Astrocyte of the spinal cord (primary cell): ENCODE results near the gene RBM12.

Experiments
- DNase-seq: peaks from one replicate; pipeline ENCODE4 v3.0.0; 2011; ENCODE audit warnings: low read depth, low spot score
- H3K4me3 ChIP-seq: 2 replicates; pipeline ENCODE4 v1.5.1; 2011; ENCODE audit warnings: low read depth, mild to moderate bottlenecking, low read length, moderate library complexity
- in situ Hi-C: cut with HindIII; loops from 2 replicates; pipeline ENCODE4 v1.10.0; 2017; ENCODE audit warnings: low sequenced_read_pairs
- TF ChIP-seq, protein P1 (sequence below): IDR thresholded peaks from 2 replicates; pipeline ENCODE4 v1.5.1; 2012; ENCODE audit warnings: low read depth, mild to moderate bottlenecking, low read length, inconsistent platforms

RBM12 gene

DNA sequence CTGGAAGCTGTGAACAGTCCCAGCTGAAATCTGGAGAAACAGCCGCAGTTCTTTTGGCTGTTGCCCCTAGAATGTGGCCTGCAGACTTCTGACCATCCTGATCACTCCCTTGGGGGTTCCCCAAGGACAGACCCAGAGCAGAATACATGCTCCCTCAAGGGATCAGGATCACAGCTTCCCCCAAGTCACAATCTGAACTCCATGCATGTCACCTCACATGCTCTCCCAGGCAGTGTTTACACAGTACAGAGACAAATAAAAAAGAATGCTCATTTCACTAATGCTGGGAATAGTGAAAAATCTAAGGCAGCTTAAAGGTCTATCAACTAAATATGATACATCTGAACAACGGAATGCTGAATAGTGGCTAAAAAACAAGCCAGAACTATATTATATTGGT, 28.6 kb downstream of the RBM12 start:
- TF ChIP-seq, protein P1, sequence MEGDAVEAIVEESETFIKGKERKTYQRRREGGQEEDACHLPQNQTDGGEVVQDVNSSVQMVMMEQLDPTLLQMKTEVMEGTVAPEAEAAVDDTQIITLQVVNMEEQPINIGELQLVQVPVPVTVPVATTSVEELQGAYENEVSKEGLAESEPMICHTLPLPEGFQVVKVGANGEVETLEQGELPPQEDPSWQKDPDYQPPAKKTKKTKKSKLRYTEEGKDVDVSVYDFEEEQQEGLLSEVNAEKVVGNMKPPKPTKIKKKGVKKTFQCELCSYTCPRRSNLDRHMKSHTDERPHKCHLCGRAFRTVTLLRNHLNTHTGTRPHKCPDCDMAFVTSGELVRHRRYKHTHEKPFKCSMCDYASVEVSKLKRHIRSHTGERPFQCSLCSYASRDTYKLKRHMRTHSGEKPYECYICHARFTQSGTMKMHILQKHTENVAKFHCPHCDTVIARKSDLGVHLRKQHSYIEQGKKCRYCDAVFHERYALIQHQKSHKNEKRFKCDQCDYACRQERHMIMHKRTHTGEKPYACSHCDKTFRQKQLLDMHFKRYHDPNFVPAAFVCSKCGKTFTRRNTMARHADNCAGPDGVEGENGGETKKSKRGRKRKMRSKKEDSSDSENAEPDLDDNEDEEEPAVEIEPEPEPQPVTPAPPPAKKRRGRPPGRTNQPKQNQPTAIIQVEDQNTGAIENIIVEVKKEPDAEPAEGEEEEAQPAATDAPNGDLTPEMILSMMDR: no peak
- no peak for DNase-seq
- H3K4me3 ChIP-seq: no peak overlapping the region
- in situ Hi-C loops: no loop called here

DNA sequence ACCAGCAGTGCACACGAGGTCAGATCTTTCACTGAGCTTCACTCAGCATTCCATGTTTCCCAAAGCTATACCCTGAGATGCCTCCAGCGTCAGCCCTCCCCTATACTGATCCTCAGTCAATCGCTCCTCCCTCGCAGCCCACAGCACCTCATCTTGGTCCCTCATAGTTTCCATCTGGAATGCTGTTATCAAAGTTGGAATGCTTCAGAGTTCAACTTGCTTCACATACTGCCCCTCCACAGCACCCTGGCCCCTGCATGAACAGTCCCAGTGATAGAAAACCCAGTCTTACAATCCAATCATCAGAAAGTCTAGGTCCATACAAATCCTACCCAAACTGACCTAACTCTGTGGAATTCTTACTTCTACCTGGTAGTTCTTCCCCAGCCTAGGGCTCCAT, 29.0 kb downstream of the RBM12 start:
- TF ChIP-seq, protein P1: no peak
- H3K4me3 ChIP-seq: no peak overlapping the region
- in situ Hi-C loops: no loop called here
- no peak for DNase-seq

DNA sequence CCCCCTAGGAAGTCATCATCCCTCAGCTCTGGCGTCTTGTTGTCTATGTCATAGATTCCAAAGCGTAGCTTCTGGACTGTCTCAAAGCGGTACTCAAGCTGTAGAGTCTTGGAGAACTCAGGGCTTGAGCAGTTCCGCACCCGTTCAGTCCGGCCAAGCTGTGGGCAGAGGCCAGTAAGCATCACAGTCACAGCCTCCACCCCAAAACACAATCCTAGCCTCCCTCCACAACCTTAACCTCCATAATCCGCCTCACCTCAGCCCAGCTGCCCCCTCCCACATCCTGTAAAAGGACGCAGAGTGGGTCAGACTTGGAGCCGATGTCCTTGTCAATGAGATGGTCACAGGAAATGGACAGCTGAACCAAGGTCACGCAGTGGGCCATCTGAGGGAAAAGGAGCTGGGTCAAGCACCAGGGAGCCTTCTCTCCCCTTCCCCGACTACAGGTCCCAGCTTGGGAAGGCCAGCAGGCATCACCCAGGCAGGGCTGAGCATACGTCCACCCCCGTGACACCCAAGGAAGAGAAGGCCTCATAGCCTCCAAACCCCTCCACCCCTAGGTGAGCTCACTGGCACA, 32.1 kb downstream of the RBM12 start:
- TF ChIP-seq, protein P1: no peak
- in situ Hi-C loops: no loop called here
- no peak for DNase-seq
- no peak overlapping the region for H3K4me3 ChIP-seq

DNA sequence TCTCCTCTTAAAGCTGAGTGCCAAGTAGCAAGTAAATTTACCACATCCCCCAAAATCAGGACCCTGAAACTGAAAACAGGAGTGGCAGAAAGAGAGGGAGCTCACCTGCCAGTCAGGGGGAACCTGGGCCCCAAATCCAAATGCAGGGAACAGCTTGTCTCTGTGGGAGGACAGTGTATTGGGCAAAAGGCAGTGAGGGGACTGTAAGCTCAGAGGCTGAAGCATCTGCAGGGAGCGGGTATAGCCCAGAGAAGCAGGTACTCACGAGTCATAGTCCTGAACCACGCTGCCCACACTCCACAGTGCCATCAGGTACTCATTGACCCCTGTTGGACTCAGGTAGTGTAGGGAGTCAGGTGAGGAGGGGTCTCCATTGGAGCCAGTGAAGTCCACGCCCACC, 34.1 kb downstream of the RBM12 start:
- TF ChIP-seq, protein P1: no peak
- in situ Hi-C loops: no loop called here
- DNase-seq: no peak
- no peak overlapping the region for H3K4me3 ChIP-seq

DNA sequence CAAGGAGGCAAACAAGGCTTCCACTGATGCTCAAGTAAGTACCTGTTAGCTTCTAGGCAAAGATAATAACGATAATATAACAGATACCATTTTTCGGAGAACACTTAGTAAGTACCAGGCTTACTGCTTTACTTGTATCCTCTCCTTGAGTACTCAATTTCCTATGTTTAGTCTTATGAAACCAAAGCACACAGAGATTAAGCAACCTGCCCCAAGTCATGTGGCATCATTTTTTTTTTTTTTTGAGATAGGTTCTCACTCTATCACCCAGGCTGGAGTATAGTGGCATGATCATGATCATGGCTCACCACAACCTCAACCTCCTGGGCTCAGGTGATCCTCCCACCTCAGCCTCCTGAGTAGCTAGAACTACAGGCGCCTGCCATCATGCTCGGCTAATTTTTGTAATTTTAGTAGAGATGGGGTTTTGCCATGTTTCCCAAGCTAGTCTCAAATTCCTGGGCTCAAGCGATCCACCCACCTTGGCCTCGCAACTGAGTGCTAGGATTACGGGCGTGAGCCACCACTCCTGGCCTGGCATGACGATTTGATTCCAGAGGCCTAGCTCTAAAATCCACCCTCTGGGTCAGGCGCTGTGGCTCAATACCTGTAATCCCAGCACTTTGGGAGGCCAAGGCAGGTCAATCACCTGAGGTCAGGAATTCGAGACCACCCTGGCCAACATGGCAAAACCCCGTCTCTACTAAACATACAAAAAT, 35.1 kb downstream of the RBM12 start:
- no peak for DNase-seq
- in situ Hi-C loops: no loop called here
- TF ChIP-seq, protein P1: no peak
- H3K4me3 ChIP-seq: no peak overlapping the region

DNA sequence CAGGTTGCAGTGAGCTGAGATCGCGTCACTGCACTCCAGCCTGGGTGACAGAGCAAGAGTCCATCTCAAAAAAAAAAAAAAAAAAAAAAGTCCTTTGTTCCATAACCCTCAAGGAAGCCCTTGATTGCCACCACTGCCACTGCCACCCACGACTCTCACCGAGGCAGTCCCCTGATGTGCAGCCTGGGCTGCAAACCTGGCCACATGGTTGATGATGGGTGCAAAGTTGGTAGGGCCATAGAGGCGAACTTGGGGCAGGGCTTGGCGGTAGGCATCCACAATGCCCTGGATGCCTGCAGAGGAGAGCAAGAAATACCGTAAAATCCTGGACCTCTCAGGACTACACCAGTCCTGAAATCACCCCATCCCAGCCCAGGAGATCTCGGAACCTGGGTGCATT, 37.6 kb downstream of the RBM12 start:
- no peak overlapping the region for H3K4me3 ChIP-seq
- in situ Hi-C loops: no loop called here
- no peak for DNase-seq
- TF ChIP-seq, protein P1: no peak
